Measurements from ENCODE around the gene HS3ST3A1.

The HS3ST3A1 gene

GRCh38 chr17:13601776-13602551 is at the start of gene HS3ST3A1:
HS3ST3A1 (minus strand) TSS chr17:13601929; CDS start chr17:13601129, 800 bp downstream.
- peak; percentile 58 for DNase-seq

- DNase-seq: no peak
Measured at GRCh38 chr17:13650096-13650675, 48.5 kb upstream of the HS3ST3A1 start.

GRCh38 chr17:13647543-13648021 is 45.9 kb upstream of the HS3ST3A1 start:
- DNase-seq: no peak

GRCh38 chr17:13646969-13647542 is 45.3 kb upstream of the HS3ST3A1 start:
- DNase-seq: no peak

- DNase-seq: no peak
Measured at GRCh38 chr17:13646411-13646810, 44.7 kb upstream of the HS3ST3A1 start.

- DNase-seq: no peak
Measured at GRCh38 chr17:13643180-13643579, 41.5 kb upstream of the HS3ST3A1 start.

GRCh38 chr17:13642188-13642587 is 40.5 kb upstream of the HS3ST3A1 start:
- DNase-seq: no peak

- no peak for DNase-seq
Measured at GRCh38 chr17:13640551-13640950, 38.8 kb upstream of the HS3ST3A1 start.

- peak; percentile 99 for DNase-seq
Measured at GRCh38 chr17:13638855-13639458, 37.2 kb upstream of the HS3ST3A1 start.

GRCh38 chr17:13636951-13637350 is 35.2 kb upstream of the HS3ST3A1 start:
- no peak for DNase-seq

GRCh38 chr17:13635951-13636350 is 34.2 kb upstream of the HS3ST3A1 start:
- peak; percentile 54 for DNase-seq

GRCh38 chr17:13634021-13634420 is 32.3 kb upstream of the HS3ST3A1 start:
- DNase-seq: no peak

GRCh38 chr17:13631529-13631928 is 29.8 kb upstream of the HS3ST3A1 start:
- no peak for DNase-seq

- DNase-seq: no peak
Measured at GRCh38 chr17:13626703-13627102, 25.0 kb upstream of the HS3ST3A1 start.

GRCh38 chr17:13619462-13619861 is 17.7 kb upstream of the HS3ST3A1 start:
- DNase-seq: peak; percentile 57

GRCh38 chr17:13616031-13616430 is 14.3 kb upstream of the HS3ST3A1 start:
- DNase-seq: no peak

- no peak for DNase-seq
Measured at GRCh38 chr17:13609941-13610340, 8.2 kb upstream of the HS3ST3A1 start.

GRCh38 chr17:13601322-13601775 is 380 bp downstream of the HS3ST3A1 start:
- DNase-seq: no peak

- no peak for DNase-seq
Measured at GRCh38 chr17:13600475-13601321, 1.0 kb downstream of the HS3ST3A1 start.

- no peak for DNase-seq
Measured at GRCh38 chr17:13599864-13600263, 1.9 kb downstream of the HS3ST3A1 start.

GRCh38 chr17:13599168-13599577 is 2.6 kb downstream of the HS3ST3A1 start:
- no peak for DNase-seq

GRCh38 chr17:13598353-13599167 is 3.2 kb downstream of the HS3ST3A1 start:
- DNase-seq: no peak
